ENCODE results near the gene LAMA2. TPM values are rescaled to one million over a fixed set of nuclear protein-coding genes. Genes with fewer than 3 reads are reported as not detected.
A peak's percentile ranks its signal among the peaks of the same experiment; 100 is the strongest.

Gene LAMA2
- total RNA-seq, 1 experiment from 2014 or later: 0.28 TPM

GRCh38 chr6:129110690-129111343 is 227.9 kb downstream of the LAMA2 start:
- BruUV-seq (replicated peaks): no TSS peak
- Histone ChIP-seq H3K27ac (ENCODE audit: low read length) (no peak overlapping the region), H3K36me3 (ENCODE audit: control insufficient read depth, insufficient read depth, low read length) (no peaks in the 10 kb centered on the region), H3K4me3 (ENCODE audit: low read depth in 2 of 2, low read length in 2 of 2) (no peak overlapping the region), H3K9me3 (ENCODE audit: control insufficient read depth, insufficient read depth, low read depth, low read length) (no peaks in the 10 kb centered on the region), H3K4me1 (ENCODE audit: control insufficient read depth, insufficient read depth, low read length) (no peaks in the 10 kb centered on the region), H3K27me3 (ENCODE audit: control insufficient read depth, insufficient read depth, low read length) (no peaks in the 10 kb centered on the region)
- POLR2A ChIA-PET: no interaction called here
- CTCF ChIA-PET: no interaction called here
- in situ Hi-C loops (cut with HindIII; ENCODE audit: low pct_unique_long_range_greater_than_20kb, low sequenced_read_pairs) (no loop called here), intact Hi-C loops (cut with micrococcal nuclease; ENCODE audit: unreplicated experiment) (no loop called here)
- ATAC-seq (no peak), DNase-seq (ENCODE audit: low read depth, low spot score) (no peak)
- no peak for TF ChIP-seq REST (IDR thresholded peaks at IDR 0.05; ENCODE audit: insufficient read depth in 1 of 2, low read depth in 2 of 2, low read length in 1 of 2)
- peak; percentile 65; the same call in 1 of the 2 replicates for TF ChIP-seq TCF7L2 (IDR thresholded peaks at IDR 0.05; ENCODE audit: low read depth, low read length)

GRCh38 chr6:129111346-129111745 is 228.4 kb downstream of the LAMA2 start:
- TF ChIP-seq POLR2AphosphoS5 (IDR thresholded peaks at IDR 0.05; ENCODE audit: low read depth, low read length) (no peak), SIN3A (IDR thresholded peaks at IDR 0.05; ENCODE audit: borderline replicate concordance, insufficient read depth, low read depth, low read length) (no peak), REST (IDR thresholded peaks at IDR 0.05; ENCODE audit: insufficient read depth in 1 of 2, low read depth in 2 of 2, low read length in 1 of 2) (no peak), CTCF (IDR thresholded peaks at IDR 0.05) (no peak), TCF7L2 (IDR thresholded peaks at IDR 0.05; ENCODE audit: low read depth, low read length) (no peak)
- ATAC-seq (no peak), DNase-seq (ENCODE audit: low read depth, low spot score) (no peak)
- Histone ChIP-seq H3K4me1 (ENCODE audit: control insufficient read depth, insufficient read depth, low read length) (no peaks in the 10 kb centered on the region), H3K27ac (ENCODE audit: low read length) (no peak overlapping the region), H3K36me3 (ENCODE audit: control insufficient read depth, insufficient read depth, low read length) (no peaks in the 10 kb centered on the region), H3K4me3 (ENCODE audit: low read depth in 2 of 2, low read length in 2 of 2) (no peak overlapping the region), H3K9me3 (ENCODE audit: control insufficient read depth, insufficient read depth, low read depth, low read length) (no peaks in the 10 kb centered on the region), H3K27me3 (ENCODE audit: control insufficient read depth, insufficient read depth, low read length) (no peaks in the 10 kb centered on the region)
- ChIA-PET POLR2A (no interaction called here), CTCF (no interaction called here)
- intact Hi-C loops (cut with micrococcal nuclease; ENCODE audit: unreplicated experiment): no loop called here
- no TSS peak for BruUV-seq (replicated peaks)
- in situ Hi-C loops (cut with HindIII; ENCODE audit: low pct_unique_long_range_greater_than_20kb, low sequenced_read_pairs): no loop called here
